Stimulated activated CD8-positive, alpha-beta memory T cell treated with anti-CD3 and anti-CD28 coated beads, Interleukin-12 subunit alpha, Interleukin-12 subunit beta, amount 100 ng/mL, for 24 hours (primary cell): ENCODE measurements around the gene S100A12.

ENCODE experiments used
- DNase-seq: peaks from one replicate; pipeline ENCODE4 v3.0.0-alpha.2; 2020; ENCODE audit errors: extremely low read depth

S100A12 gene

GRCh38 chr1:153397051-153397923 lies 21.9 kb upstream of the S100A12 start:
- DNase-seq: no peak

- DNase-seq: no peak
Observed at GRCh38 chr1:153396461-153396860, 21.0 kb upstream of the S100A12 start.

GRCh38 chr1:153395776-153396175 lies 20.4 kb upstream of the S100A12 start:
- DNase-seq: no peak

- DNase-seq: no peak
Observed at GRCh38 chr1:153395136-153395685, 19.8 kb upstream of the S100A12 start.

- DNase-seq: no peak
Observed at GRCh38 chr1:153394391-153394790, 19.0 kb upstream of the S100A12 start.

DNA sequence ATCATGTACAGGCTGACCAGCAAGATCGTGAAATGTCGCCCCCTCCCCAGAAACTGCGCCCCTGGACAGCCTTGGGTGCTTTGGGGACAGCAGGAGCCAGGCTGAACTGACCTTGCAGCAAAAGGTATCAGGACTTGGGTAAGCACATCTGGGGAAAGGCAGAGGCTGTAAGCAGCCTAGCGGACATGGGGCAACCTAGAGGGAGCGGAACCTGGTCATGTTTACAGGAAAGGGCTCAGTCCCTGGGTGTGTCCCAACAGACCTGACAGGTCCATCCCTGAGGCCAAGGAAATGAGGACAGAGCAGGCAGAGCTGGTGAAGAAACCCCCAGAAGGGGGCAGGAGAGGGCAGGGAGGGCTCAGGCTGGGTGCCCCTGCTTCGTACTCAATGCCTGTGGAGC lies 18.5 kb upstream of the S100A12 start:
- no peak for DNase-seq

DNA sequence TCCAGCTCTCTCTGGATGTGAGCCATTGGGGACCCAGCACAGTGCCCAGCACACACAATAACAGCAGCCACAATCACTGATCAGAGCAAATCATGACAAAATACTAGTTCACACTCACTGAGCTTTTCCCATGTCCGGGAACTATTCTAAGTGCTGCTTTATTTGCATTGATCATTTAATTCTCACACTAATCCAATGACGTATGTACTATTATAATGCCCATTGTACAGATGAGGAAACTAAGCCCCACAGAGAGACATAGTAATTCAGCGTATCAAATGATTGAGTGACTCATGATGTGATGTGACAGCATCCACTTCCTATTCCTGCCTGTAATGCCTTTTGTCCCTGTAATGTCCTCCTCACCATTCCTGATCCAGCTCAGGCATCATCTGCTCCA lies 17.4 kb upstream of the S100A12 start:
- DNase-seq: no peak

DNA sequence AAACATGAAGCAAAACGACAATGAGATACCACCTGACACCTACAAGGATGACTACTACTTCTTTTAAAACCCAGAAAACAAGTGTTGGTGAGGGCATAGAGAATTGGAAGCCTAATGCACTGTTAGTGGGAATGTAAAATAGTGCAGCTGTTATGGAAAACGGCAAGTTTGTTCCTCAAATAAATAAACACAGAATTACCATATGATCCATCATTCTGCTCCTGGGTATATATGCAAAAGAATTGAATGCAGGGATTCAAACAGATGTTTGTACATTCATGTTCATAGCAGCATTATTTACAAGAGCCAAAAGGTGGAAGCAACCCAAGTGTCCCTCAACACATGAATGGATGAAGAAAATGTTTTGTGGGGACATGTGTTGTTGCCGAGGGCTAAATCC lies 16.8 kb upstream of the S100A12 start:
- DNase-seq: no peak

- DNase-seq: no peak
Observed at GRCh38 chr1:153390938-153391710, 15.7 kb upstream of the S100A12 start, which contains the start of gene S100A8. Gene S100A8, minus strand, starts transcription at chr1:153391073. Its CDS starts 538 bp downstream, at chr1:153390535.

DNA sequence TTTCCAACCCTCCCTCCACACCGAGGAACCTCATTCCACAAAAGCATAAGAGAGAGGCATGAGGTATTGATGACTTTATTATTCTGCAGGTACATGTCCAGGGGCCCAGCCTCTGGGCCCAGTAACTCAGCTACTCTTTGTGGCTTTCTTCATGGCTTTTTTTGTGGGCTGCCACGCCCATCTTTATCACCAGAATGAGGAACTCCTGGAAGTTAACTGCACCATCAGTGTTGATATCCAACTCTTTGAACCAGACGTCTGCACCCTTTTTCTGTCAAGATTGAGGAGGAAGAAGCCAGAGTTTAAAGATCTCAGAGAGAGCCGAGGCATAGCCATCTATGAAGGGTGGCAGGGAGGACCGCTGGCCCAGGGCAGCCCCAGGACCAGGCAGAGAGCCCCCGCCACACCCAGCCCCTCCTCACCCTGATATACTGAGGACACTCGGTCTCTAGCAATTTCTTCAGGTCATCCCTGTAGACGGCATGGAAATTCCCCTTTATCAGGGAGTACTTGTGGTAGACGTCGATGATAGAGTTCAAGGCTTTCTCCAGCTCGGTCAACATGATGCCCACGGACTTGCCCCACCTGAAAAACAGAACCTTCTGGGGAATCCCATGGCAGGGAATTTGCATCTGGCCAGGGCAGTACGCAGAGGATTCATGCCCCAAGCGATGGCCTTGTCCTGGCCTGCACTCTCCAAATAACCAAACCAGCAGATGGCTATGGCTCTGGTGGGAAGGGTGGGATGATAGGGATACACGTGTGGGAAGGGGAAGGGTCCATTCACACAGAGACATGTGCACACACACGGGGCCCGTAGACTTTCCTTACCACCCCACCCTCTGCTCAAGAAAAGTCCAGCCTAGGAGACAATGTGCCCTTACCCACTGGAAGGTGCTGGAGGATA lies 14.8 kb upstream of the S100A12 start:
- DNase-seq: no peak

DNA sequence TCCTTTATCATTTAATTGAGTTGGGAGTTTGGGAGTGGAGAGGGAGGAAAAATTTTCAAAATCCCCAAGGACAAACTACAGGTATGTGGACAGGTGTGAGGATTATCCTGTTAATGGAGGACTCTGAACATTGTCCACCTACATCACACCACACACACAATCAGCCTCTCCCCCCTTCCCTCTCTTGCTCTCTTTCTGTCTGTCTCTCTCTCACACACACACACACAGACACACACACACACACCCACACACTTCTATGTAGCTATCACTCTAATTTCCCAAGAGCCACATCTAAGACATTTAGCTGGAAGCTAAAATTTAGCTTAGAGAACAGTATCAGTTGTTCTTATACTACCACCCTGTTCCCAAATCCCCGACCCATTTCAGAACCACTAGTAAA lies 14.0 kb upstream of the S100A12 start:
- DNase-seq: no peak

- DNase-seq: no peak
Observed at GRCh38 chr1:153387785-153388184, 12.4 kb upstream of the S100A12 start.

DNA sequence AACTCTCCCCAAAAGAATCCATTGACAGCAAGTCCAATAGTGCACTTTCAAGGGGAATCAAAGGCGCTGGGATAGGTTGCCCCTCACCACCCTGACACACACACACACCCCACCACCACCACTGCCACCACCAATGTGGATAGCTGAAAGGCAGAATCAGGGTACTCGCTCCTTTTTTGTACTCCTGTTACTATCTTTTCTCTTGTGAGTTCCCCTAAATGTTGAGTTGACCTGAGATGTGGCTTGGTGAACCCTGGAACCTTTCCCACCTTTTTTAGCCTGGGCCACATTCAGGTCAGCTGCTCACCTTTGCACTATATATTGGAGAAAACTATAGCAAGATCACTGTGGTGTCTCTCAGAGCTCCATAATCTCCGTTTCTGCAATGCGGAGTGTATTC lies 11.6 kb upstream of the S100A12 start:
- DNase-seq: no peak

DNA sequence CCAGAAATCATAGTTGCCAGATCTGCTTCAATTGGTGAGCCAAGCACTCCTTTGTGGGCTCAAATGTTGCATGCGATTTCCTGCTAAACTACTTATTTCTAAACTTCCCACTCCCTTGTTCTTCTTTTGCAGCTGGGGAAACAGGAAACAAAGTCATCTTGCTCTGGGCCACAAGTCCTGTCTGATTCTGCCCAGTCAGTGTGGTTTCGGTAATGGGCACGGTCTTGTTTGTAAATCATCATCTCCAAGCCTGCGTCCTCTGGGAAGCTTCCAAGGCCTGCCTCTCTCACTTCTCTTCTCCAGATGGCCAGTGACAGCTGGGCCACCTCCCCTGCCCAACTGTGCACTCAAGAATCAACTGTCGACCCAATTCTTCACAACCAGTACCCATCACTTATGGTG lies 11.1 kb upstream of the S100A12 start:
- no peak for DNase-seq

DNA sequence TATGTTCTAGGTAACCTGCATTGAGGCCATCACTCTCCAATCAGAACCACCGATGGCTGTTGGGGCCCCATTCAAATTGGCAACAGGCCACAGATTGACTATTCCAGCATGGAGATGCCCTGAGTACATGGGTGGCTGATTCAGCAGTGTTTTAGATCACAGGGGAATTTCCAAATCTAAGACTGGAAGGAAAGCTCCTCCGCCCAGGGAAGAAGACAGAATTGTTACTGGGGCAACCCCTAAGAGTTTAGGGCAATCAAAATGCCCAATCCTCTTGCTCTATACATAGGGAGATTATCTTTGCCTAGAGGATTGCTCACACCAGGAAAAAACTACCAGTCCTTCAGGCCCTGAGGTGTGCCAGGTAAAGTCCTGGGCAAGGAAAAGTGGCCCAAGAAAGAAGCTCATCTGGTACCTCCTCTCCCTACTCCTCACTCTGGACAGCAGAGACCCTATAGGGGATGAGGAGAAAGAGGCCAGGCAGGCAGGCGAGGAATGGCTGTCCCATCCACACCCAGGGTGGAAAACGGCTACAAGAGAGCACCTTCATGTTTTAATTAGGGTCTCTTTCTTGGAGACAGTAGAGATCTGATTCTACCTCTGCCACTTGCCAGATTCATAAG lies 9.6 kb upstream of the S100A12 start:
- no peak for DNase-seq

- no peak for DNase-seq
Observed at GRCh38 chr1:153380711-153381110, 5.3 kb upstream of the S100A12 start.

GRCh38 chr1:153379591-153379990 lies 4.2 kb upstream of the S100A12 start:
- DNase-seq: no peak

DNA sequence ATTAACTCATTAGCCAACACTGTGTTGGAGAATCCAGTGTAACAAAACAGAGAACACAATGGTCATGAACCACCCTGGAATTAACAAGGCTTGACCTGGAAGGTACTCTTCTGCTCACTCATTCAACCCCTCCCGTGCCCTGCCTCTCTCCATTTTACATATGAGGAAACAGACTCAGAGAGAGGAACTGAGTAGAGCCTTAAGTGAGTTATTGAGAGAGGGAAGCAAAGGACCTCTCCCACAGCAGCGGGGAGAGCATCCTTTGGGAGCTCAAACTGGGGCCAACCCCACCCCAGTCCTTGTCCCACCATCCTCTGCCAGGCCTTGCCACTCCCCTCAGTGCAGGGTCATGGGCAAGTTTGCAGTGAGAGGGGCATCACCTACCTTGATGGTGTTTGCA lies 1.4 kb downstream of the S100A12 start:
- DNase-seq: no peak

- DNase-seq: no peak
Observed at GRCh38 chr1:153372571-153372970, 2.9 kb downstream of the S100A12 start.

DNA sequence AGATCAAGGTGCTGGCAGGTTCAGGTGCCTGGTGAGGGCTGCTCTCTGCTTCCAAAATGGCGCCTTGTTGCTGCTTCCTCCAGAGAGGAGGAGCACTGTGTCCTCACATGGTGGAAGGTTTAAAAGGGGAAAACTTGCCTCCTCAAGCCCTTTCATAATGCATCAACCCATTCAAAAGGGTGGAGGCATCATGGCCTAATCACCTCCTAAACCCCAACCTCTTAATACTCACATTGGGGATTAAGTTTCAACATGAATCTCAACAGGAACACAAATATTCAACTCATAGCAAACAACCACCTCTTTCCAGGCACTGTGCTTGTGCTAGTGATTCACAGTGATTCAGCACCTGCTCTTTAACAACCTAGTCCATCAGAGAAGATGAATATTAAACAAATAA lies 4.2 kb downstream of the S100A12 start:
- no peak for DNase-seq

GRCh38 chr1:153370146-153370545 lies 5.3 kb downstream of the S100A12 start:
- DNase-seq: no peak
